Left cardiac atrium (tissue), 4 donors: Measurements from ENCODE around the gene HSBP1L1. TPM values are rescaled to one million over a fixed set of nuclear protein-coding genes. Genes with fewer than 3 reads are reported as not detected.
A peak's percentile ranks its signal among the peaks of the same experiment; 100 is the strongest.

Experiments used
- ATAC-seq, 2 donors: fragments of 200-7000 bp; cut with Tn5 transposase; one replicate each; pipeline ENCODE4 v1.9.1; 2020; ENCODE audit warnings: mild to moderate bottlenecking in 2 of 2, moderate library complexity in 2 of 2
- DNase-seq: peaks from one replicate; pipeline ENCODE4 v3.0.0-alpha.2; 2020
- intact Hi-C, 2 donors: fragments of 100-400 bp; cut with DNase I; formaldehyde crosslinking; loops; one replicate each; pipeline versions ENCODE4 v1.14.1 to v1.15.1; 2022 to 2023
- long read RNA-seq: library from polyadenylated mRNA; unstranded; transcript quantifications from one replicate; pipeline ENCODE4 v2.0.0, GENCODE V29; 2021
- total RNA-seq, 2 donors: library from RNA; stranded (reverse); fragmentation: NEBNext Ultra II Directional; extraction: Animal tissue kit (Norgen Biotek cat#: 25700); gene quantifications; one replicate each; pipeline ENCODE4 v1.2.1, GENCODE V29; 2021
- donor health status: DM: no; HTN: yes; CAD: no.
- donor health status: DM: no; HTN: yes; CAD: no; lungs with severe emphysema.
- donor health status: DM: yes; HTN: yes; CAD: no.
- donor health status: Dilated cardiomyopathy.

The HSBP1L1 gene
- 1 to 10 TPM; 9.4 TPM for total RNA-seq
- long read RNA-seq, result 0 reads

- ATAC-seq (peak; percentile 86 to 92), DNase-seq (peak; percentile 73)
- intact Hi-C loops, result no loop called here
These were observed at the start of gene HSBP1L1 for GRCh38 chr18:79964330-79965118. Gene HSBP1L1, plus strand, starts transcription at chr18:79964643. Its CDS starts 93 bp downstream, at chr18:79964736.

GRCh38 chr18:79915161-79916127 lies 49.0 kb upstream of the HSBP1L1 start:
- intact Hi-C loops, result no loop called here
- ATAC-seq, result peak in 1 of 2 donors; percentile 17
- DNase-seq, result no peak

DNA sequence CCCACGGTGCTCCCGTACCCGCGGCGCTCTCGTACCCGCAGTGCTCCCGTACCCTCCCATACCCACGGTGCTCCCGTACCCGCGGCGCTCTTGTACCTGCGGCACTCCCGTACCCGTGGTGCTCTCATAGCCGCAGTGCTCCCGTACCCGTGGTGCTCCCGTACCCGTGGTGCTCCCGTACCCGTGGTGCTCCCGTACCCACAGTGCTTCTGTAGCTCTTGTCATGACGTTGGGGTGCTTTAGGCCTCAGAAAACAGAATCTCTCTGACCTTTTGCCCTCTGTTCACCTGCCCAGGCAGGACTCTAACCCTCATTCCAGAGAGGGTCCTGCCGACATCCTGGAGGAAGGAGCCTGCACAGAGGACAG lies 48.3 kb upstream of the HSBP1L1 start:
- ATAC-seq (no peak), DNase-seq (no peak)

DNA sequence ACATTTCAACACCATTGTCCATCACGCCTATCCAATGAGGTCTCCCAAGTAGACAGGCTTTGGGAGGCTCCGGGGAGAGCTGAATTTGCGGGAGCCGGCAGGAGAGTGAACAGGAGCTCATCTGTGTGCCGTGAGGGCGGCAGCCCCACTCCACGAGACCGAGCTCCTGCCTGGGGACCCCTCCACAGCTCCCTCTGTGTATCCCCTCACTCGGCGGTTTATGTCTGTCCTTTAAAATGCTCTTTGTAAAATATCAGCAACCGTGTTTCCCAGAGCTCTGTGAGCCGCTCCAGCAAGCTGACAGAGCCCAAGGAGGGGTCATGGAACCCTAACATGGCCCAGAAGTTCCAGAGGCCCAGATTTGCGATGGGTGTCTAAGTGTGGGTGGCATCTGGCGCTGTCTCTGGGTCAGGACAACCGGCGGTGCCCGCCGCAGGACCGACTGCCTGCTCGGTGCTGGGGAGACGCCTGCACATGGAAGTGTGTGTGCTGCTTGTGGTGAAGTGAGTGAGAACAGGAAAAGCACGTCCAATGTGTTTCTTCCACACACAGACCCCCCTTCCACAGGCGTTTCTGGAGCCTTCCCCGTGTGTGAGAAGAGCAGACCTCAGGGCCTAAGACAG lies 47.8 kb upstream of the HSBP1L1 start:
- intact Hi-C loops, result no loop called here
- ATAC-seq (no peak), DNase-seq (no peak)

More for the DNA sequence above, 48.3 kb upstream of the HSBP1L1 start:
- intact Hi-C loops, result no loop called here

GRCh38 chr18:79917169-79917852 lies 47.1 kb upstream of the HSBP1L1 start:
- intact Hi-C loops, result no loop called here
- ATAC-seq (no peak), DNase-seq (no peak)

- ATAC-seq (peak in 1 of 2 donors; percentile 17), DNase-seq (no peak)
- intact Hi-C loops, result no loop called here
These were observed 46.4 kb upstream of the HSBP1L1 start for GRCh38 chr18:79917853-79918614.

DNA sequence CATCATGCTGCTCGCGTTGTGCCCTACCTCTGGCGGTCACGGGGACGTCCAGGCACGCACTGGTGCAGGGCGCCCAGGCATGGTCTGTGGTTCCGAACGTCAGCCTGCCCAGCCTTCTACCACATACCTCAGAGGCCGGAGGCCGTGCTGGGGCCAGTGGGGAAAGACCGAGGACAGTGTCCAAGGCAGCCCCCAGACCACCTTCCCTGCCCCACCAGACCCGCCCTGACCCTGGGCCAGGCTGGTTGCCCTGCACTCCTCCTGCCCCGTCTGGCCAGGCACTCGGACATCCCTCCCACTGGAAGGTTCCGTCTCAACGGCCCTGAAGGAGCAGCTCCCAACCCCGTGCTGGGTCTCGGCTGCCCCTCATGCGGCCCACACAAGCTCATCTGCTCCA lies 45.8 kb upstream of the HSBP1L1 start:
- no peak for ATAC-seq
- intact Hi-C loops, result no loop called here
- DNase-seq, result no peak

DNA sequence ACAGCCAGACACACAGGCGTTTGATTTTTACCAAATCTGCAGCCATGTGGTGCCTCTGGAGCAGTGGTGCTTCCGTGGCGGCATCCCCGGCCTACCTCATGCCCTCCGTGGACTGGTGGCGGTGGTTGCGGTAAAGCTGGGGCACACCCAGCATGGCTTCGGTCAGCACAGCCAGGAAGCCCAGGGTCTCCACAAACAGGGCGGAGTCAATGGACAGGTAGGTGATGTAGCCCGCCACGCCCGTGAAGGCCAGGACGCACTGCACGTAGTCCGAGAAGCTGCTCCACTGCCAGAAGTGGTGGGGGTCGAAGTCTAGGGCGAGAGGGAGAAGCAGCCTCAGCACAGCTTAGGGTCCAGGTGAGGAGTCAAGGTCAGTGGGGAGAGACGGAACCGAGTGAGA lies 45.4 kb upstream of the HSBP1L1 start:
- DNase-seq (no peak), ATAC-seq (no peak)
- intact Hi-C loops, result no loop called here

DNA sequence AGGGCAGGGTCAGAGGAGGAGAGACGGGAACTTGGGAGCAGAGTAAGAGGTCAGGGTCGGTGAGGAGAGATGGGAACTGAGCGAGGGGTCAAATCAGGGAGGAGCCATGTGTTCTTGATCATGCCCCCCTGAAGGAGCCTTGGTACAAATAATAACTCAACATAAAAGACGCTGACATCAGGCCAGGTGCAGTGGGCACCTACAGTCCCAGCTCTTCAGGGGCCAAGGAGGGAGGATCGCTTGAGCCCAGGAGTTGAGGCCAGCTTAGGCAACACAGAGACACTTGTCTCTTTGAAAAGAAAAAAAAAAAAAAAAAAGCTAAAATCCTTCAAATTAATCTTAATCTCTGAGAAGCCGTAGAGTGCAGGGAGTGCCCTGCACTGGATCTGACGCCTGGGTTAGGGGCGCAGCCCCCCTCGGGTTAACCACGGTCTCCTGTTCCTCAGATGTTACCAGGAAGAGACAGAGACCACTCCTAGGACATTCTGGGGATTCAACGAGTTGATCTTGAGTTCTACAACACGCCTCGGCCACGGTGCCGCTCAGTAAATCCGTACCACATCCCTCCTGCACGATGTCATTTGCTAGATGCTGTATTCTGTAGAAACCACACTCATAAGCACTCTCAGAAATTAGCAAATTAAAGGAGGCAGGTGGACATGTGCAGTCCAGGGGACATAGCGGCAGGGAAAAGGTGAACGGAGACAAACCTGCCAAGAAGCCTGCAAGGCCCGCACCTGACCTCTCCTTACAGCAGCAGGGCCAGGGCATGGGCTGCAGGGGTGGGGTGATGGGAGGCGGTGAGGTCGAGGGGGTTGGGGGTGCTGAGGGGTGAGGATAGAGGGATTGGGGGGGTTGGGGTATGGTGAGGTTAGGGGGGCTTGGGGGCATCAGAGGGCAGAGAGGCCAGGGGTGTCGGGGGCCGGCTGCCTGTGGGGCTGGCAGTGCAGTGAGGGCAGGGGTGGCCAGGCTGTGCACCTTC lies 42.2 kb upstream of the HSBP1L1 start:
- ATAC-seq (no peak), DNase-seq (no peak)
- intact Hi-C loops, result no loop called here

DNA sequence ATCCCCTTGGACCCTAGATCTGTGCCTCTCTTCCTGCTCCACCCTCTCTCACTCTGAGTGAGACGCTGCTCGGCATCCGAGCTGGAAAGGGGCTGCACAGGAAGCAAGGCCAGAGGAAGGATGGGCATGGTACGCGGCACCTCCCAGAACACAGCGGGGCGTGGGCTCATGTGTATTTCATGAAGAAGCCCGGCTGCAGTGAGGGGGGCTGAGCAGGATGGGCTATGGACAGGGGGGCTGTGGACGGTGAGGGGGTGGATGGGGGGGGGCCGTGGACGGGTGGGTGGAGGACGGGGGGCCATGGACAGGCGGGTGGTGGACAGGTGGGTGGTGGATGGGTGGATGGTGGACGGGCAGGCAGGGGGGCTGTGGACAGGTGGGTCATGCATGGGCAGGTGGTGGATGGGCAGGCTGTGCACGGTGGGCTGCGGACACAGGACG lies 41.5 kb upstream of the HSBP1L1 start:
- ATAC-seq (no peak), DNase-seq (no peak)
- intact Hi-C loops, result no loop called here

- DNase-seq, result no peak
- intact Hi-C loops, result no loop called here
- ATAC-seq, result no peak
These were observed 40.4 kb upstream of the HSBP1L1 start for GRCh38 chr18:79923896-79924585.

- ATAC-seq, result peak; percentile 65 to 71
- intact Hi-C loops, result loop anchor here in 1 of 2 donors (5.0 kb wide), 1 partner anchor 52 kb away; no protein-coding TSS in a partner anchor
These were observed 39.4 kb upstream of the HSBP1L1 start for GRCh38 chr18:79924814-79925731.

GRCh38 chr18:79926306-79926705 lies 38.1 kb upstream of the HSBP1L1 start:
- no peak for ATAC-seq
- no peak for DNase-seq

More at GRCh38 chr18:79924814-79925731, 39.4 kb upstream of the HSBP1L1 start:
- no peak for DNase-seq

GRCh38 chr18:79926715-79927606 lies 37.5 kb upstream of the HSBP1L1 start:
- DNase-seq, result no peak
- no peak for ATAC-seq
- intact Hi-C loops, result loop anchor here in 1 of 2 donors (5.0 kb wide), 1 partner anchor 50 kb away; no protein-coding TSS in a partner anchor

More at GRCh38 chr18:79926306-79926705, 38.1 kb upstream of the HSBP1L1 start:
- intact Hi-C loops, result loop anchor here in 1 of 2 donors (5.0 kb wide), 1 partner anchor 51 kb away; no protein-coding TSS in a partner anchor
